Measurements from ENCODE around the gene PTPRS.

GRCh38 chr19:5324947-5325346, 15.7 kb downstream of the PTPRS start:
- TF ChIP-seq, protein P1, sequence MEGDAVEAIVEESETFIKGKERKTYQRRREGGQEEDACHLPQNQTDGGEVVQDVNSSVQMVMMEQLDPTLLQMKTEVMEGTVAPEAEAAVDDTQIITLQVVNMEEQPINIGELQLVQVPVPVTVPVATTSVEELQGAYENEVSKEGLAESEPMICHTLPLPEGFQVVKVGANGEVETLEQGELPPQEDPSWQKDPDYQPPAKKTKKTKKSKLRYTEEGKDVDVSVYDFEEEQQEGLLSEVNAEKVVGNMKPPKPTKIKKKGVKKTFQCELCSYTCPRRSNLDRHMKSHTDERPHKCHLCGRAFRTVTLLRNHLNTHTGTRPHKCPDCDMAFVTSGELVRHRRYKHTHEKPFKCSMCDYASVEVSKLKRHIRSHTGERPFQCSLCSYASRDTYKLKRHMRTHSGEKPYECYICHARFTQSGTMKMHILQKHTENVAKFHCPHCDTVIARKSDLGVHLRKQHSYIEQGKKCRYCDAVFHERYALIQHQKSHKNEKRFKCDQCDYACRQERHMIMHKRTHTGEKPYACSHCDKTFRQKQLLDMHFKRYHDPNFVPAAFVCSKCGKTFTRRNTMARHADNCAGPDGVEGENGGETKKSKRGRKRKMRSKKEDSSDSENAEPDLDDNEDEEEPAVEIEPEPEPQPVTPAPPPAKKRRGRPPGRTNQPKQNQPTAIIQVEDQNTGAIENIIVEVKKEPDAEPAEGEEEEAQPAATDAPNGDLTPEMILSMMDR (IDR thresholded peaks at IDR 0.05 in 8 of 11, conservative IDR thresholded peaks at IDR 0.05 in 3 of 11), result no peak
- TF ChIP-seq POLR2AphosphoS5 (IDR thresholded peaks at IDR 0.05), result no peak
- TF ChIP-seq POLR2A (IDR thresholded peaks at IDR 0.05), result no peak
